ENCODE measurements around the gene QRICH1.
"Not testable (repeated sequence)": the region's sequence is repeated elsewhere in the genome, so short reads cannot be mapped to it uniquely, and the experiment has no call there.

The QRICH1 gene

GRCh38 chr3:49017229-49017970 lies 76.5 kb downstream of the QRICH1 start:
- no peak for DNase-seq

GRCh38 chr3:49016414-49017228 lies 77.2 kb downstream of the QRICH1 start:
- no peak for DNase-seq

GRCh38 chr3:49015765-49016164 lies 78.1 kb downstream of the QRICH1 start:
- no peak for DNase-seq

- no peak for DNase-seq
These were observed 78.8 kb downstream of the QRICH1 start for GRCh38 chr3:49015072-49015471.

- no peak for DNase-seq
These were observed 79.9 kb downstream of the QRICH1 start for GRCh38 chr3:49013738-49014660.

GRCh38 chr3:49013113-49013737 lies 80.6 kb downstream of the QRICH1 start:
- DNase-seq, result no peak

GRCh38 chr3:49012441-49013017 lies 81.3 kb downstream of the QRICH1 start:
- no peak for DNase-seq

GRCh38 chr3:49009396-49009795 lies 84.5 kb downstream of the QRICH1 start:
- no peak for DNase-seq

GRCh38 chr3:49008627-49009026 lies 85.2 kb downstream of the QRICH1 start:
- not testable (repeated sequence) for DNase-seq

- DNase-seq, result peak; percentile 70
These were observed 85.9 kb downstream of the QRICH1 start for GRCh38 chr3:49007771-49008528.

- peak; percentile 97 for DNase-seq
These were observed 86.7 kb downstream of the QRICH1 start, which contains the start of gene WDR6 for GRCh38 chr3:49007068-49007770. WDR6 (plus strand) TSS chr3:49007391; CDS start chr3:49007432, 41 bp downstream.

GRCh38 chr3:49006408-49007067 lies 87.3 kb downstream of the QRICH1 start:
- DNase-seq, result no peak

GRCh38 chr3:49005998-49006397 lies 87.9 kb downstream of the QRICH1 start:
- DNase-seq, result no peak

GRCh38 chr3:49005303-49005680 lies 88.6 kb downstream of the QRICH1 start:
- no peak for DNase-seq

- DNase-seq, result no peak
These were observed 89.2 kb downstream of the QRICH1 start for GRCh38 chr3:49004352-49005302.

GRCh38 chr3:49001155-49001554 lies 92.7 kb downstream of the QRICH1 start:
- DNase-seq, result no peak

GRCh38 chr3:48999085-48999858 lies 94.6 kb downstream of the QRICH1 start:
- no peak for DNase-seq

Measured in activated gamma-delta T cell (primary cell).